Measurements from ENCODE around the gene RFC2.
A peak's percentile ranks its signal among the peaks of the same experiment; 100 is the strongest.
"Not testable (repeated sequence)": the region's sequence is repeated elsewhere in the genome, so short reads cannot be mapped to it uniquely, and the experiment has no call there.

The RFC2 gene

DNA sequence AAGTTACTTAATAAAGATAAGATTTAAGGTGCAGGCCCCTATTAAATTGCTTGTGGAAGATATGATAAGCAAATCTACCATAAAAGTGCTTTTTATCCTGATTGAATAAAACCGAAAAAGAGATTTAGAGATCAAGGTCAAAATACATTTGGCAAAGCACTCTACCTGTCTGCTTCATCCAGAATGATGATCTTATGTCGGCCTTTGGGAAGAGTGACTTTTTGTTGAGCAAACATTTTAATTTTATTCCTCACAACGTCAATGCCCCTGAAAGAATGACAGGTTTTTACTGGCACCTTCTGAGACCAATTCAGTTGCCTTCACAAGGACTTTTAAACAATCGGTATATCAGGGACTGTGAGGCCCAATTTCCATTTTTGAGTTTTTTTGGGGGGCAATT lies 7.7 kb downstream of the RFC2 start:
- DNase-seq = no peak

- DNase-seq = no peak
Measured at GRCh38 chr7:74242122-74242443, 12.1 kb downstream of the RFC2 start.

GRCh38 chr7:74240482-74240881 lies 13.7 kb downstream of the RFC2 start:
- DNase-seq = no peak

DNA sequence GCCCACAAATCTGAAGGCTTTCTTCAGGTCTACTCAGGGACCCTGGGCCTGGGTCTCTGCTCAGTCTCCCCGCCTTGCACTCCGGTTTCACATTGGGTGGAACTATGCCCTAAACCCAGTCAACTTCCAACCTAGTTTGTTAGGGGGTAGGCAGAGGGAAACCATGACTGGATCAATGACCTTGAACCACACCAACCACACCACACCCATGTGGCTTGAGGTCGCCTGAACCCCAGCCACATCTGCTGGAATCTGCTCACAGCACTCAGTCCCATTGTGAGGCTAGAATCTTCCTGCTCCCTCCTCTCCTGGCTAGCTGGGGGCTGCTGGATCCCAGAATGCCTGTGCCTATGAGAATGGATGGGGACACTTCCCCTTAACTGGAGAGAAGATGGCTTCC lies 17.9 kb downstream of the RFC2 start:
- no peak for DNase-seq

DNA sequence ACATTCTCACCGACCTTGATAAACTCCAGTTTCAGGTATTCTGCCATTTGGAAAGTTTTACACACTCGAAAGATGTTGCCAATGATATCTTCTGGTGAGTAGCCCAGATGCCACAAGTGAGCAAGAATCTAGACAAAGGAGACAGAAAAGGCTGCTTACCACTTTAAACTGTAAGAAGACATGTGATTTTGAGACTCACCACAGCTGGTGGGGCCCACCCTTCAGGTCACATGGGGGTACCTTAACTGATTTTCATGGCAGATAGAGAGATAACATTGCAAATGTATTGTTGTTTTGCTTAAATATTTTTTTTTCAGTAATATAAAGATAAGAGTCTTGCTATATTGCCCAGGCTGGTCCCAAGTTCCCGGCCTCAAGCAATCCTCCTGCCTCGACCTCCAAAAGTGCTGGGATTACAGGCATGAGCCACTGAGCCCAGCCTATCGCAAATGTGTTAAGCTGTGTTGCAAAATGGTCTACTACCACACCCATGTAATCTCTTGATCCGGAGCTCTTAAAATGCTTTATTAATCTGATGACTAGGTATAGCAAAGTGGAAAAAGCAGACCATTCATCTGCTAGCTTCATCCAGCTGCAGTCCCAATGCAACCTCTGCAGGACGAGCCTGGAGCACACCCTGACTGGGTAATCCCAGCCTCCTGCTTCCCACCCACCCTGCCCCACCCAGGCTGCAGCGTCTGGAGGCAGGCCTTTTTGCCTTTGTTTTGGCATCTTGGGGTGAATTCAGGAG lies 18.5 kb downstream of the RFC2 start:
- DNase-seq = no peak

- peak; percentile 54 for DNase-seq
Measured at GRCh38 chr7:74233655-74234285, 20.4 kb downstream of the RFC2 start.

DNA sequence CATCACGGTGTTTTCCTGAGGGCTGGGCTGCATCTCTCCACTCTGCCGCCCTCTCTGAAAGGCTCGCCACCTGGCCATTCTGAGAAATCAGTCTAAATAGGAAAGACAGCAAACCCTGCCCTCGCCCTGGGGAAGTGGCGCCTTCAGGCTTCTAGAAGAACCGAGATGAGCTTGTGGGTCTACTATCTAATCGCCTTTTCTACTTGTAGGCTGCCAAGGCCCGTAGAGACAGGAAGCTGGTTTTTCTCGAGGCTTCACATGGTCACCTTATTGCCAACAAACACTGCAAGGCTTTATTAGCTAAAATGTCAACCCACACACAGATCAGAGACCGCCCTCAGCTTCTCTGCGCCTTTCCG lies 23.0 kb downstream of the RFC2 start:
- no peak for DNase-seq

GRCh38 chr7:74230446-74231231 lies 23.6 kb downstream of the RFC2 start:
- no peak for DNase-seq

DNA sequence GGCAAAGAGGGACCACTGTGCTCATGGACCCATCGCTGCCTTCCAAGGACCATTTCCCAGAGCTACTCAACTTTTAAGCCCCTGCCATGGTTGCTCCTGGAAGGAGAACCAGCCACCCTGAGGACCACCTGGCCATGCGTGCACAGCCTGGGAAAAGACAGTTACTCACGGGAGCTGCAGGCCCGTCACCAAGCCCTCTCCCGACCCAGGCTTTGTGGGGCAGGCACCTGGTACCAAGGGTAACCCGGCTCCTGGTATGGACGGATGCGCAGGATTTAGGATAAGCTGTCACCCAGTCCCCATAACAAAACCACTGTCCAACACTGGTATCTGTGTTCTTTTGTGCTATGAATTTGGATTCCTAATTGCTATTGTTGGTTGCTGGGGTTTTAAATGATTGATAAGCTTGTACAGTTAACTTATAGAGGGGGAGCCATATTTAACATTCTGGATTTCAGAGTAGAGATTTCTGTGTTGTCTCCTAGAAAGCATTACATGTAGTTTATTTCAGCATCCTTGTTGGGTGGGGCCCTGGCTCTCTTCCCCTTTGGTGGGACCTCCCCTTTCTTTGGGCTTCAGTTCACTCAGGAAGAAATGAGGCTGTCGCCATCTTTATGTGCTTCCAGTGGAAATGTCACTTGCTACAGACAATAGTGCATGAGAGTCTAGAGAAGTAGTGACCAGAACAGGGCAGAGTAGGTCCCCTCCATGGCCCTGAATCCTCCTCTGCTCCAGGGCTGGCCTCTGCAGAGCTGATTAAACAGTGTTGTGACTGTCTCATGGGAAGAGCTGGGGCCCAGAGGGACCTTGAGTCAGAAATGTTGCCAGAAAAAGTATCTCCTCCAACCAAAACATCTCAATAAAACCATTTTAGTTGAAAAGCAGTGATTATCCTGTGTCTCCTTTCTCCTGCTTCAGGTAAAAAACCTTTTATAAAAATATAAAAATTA lies 25.0 kb downstream of the RFC2 start:
- no peak for DNase-seq

DNA sequence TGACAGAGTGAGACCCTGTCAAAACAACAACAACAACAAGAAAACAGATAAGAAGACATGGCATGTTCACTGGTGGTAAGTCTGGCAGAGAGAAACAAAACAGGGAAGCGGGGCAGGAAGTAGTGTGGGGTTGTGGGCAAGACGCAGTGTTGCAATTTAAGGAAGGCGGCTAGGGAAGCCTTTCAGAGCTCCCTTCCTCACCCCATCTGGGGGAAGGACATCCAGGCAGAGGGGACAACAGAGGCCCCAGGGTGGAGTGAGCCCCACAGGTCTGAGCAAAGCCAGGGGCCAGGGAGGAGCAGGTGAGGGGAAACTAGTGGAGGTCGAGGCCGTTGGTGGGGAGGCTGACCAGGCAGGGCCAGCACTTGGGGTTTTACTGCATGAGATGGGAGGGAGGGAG lies 27.6 kb downstream of the RFC2 start:
- DNase-seq = no peak

DNA sequence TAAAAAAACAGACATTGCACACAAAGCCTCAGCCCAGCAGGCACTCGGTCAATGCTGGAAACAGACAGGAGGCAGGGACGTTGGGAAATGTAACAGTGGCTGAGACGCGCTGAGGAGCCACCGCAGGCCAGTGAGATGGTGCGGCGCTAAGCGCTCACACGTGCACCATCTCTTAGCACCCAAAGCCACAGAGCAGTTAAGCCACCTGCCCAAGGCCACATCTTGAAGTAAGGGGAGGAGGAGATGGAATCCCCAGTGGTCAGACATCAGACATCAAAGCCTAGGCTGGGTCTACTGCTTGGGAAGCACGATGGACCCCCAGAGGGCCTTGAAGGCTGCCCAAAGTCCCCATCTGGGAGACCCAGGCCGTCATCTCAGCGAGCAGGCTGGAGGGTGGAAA lies 28.8 kb downstream of the RFC2 start:
- no peak for DNase-seq

GRCh38 chr7:74224907-74225306 lies 29.3 kb downstream of the RFC2 start:
- DNase-seq = not testable (repeated sequence)

- no peak for DNase-seq
Measured at GRCh38 chr7:74224511-74224832, 29.7 kb downstream of the RFC2 start.

DNA sequence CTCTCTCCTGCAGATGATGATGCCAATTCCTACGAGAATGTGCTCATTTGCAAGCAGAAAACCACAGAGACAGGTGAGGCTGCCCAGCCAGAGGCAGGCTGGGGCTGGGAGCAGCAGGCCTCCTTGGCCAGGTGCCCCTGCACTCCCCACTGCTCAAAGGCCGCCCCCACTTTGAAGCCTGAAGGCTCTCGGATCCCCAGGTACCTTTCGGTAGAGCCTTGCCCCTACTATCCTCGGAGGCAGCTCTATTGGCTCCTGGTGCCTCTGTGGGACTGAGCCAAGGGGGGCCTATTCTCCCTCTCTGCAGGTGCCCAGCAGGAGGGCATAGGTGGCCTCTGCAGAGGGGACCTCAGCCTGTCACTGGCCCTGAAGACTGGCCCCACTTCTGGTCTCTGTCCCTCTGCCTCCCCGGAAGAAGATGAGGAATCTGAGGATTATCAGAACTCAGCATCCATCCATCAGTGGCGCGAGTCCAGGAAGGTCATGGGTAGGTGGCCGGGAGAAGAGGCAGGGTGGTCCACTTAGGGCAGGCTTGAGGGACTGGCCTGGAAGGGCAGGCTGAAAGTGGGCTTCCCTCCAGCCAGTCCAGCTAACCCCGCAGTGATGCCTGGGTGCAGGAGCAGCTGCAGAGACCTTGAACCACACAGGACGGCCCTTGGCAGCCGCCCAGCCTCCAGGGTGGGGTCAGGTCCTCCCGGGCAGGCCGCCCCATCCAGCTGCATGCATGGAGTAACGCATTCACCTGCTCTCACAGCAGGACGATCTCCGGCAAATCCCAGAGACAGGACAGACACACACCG lies 30.3 kb downstream of the RFC2 start:
- DNase-seq = peak; percentile 31

DNA sequence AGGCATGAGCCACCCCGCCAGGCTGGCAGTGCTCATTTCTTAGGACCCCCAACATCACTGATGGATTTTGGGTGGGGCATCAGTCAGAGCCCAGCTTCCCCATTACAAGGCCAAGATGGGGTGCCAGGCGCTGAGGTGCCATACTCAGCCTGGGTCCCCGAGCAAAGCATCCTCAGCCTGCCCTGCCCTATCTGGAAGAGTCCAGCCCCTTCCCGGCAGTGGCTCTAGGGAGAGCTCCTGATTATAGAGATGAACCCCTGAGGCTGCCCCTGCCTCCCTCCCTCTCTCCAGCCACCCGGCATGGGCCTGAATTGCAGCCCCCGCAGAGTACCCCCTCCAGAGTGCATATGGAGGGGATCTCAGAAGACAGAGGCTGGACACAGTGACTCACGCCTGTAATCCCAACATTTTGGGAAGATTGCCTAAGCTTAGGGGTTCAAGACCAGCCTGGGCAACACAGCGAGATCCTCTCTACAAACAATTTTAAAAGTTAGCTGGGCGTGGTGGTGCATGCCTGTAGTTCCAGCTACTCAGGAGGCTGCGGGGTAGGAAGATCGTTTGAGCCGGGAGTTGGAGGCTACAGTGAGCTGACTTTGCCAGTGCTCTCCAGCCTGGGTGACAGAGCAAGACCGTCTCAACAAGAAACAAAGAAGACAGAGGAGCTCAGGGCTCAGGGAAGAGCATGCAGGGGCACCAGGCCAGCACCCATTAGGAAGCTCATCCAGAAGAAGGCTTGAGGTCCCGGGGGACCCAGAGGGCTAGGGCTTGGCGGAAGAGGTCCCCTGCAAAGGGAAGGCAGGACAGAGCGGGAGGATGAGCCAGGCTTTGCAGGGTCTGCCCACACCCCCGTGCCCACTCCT lies 31.1 kb downstream of the RFC2 start:
- DNase-seq = no peak

DNA sequence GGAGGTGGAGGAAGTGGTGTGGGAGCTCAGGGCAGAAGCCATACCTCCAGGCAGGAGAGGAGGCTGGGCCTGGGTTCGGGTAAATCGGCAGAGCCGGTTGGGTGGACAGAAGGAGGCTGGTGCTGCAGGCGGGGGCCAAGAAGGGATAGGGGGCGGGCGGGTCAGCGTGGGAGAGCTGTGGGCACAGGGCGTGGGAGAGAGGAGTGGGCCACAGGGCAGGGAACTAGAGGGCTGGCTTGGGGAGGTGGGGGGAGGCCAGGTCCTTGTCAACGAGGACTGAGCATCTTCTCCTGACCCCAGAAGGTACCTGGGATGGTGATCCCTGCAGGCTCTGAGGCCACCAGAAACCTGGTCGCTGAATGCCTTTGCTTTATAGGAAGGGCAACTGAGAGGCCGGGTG lies 32.5 kb downstream of the RFC2 start:
- no peak for DNase-seq

- DNase-seq = no peak
Measured at GRCh38 chr7:74220229-74220628, 34.0 kb downstream of the RFC2 start.

GRCh38 chr7:74219416-74219815 lies 34.8 kb downstream of the RFC2 start:
- no peak for DNase-seq

DNA sequence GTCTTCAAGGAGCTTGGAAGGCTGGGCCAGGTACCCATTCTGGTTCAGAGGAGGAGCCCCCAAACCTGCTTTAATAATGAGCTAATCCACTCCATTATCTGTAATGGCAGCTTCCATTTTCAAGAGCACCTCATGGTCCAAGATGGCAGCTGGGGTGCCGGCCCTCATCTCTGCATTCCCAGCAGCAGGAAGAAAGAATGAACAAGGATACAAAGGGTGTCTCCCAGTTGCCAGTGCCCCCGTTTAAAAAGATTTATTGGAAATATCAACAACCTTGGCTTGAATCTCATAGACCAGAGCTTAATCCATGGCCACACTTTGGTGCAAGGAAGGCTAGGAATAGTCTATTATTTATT lies 35.9 kb downstream of the RFC2 start:
- no peak for DNase-seq

DNA sequence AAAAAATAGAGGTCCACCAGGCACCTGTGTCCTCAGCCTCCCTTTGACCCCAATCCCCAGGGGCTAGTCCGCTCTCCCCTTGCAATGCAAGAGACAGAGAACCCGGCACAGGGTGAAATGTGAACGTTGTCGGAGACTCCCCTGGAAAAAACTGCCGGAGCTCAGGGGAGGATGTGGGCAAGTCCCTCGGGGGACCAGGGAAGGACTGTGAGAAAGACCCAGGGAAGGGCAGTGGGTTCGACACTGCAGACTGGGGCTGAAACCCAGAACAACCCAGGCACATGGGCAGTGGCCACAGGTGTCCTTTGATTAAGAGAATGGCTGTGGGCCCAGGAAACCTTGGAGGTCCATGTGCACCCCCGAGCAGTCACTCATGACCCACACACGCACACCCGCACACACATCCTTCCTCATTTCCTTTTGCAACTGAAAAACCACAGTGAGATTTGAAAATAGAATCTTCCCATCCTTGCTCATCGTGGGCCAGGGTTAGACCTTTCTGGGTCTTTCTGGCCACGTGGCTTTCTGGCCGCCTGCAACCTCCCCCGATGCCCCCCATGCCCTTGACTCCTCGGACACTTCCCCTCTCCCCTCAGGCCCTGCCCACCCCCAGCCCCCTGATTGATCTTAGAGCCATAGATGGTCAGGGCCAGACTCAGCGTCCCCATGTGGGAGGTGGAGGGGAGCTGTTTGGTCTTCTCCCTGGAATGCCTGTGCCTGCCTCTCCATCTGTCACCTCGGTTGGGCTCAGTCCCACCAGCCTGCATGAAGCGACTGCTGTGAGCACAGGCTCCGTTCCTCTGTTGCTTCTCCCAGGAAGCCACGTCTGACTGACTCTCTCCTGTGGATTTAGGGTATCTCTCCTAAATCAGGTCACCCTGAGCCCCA lies 36.5 kb downstream of the RFC2 start:
- no peak for DNase-seq

Data from NCI-H526 treated with DMSO at 0.1 percent for 48 hours (cell line).